Central memory CD8-positive, alpha-beta T cell (primary cell): ENCODE results near the gene OR7G3.

Source experiments
- ATAC-seq: fragments of 150-1000 bp; cut with Tn5 transposase; replicated peaks from 2 replicates; pipeline ENCODE4 v1.10.0; 2022; ENCODE audit warnings: mild to moderate bottlenecking, moderate FRiP score, moderate number of reproducible peaks; ENCODE audit not compliant: poor library complexity, severe bottlenecking; ENCODE audit errors: extremely low read depth
- DNase-seq, 2 donors: peaks; one replicate each; pipeline ENCODE4 v3.0.0; 2021; ENCODE audit warnings: low spot score in 2 of 2
- H3K27ac Mint-ChIP-seq: one replicate; pipeline ENCODE4 v1.8.0; 2022; ENCODE audit warnings: low read depth, mild to moderate bottlenecking, moderate library complexity, mixed read lengths
- H3K27me3 Mint-ChIP-seq: one replicate; pipeline ENCODE4 v1.8.0; 2022; ENCODE audit warnings: mixed read lengths
- H3K36me3 Mint-ChIP-seq: one replicate; pipeline ENCODE4 v1.8.0; 2022; ENCODE audit warnings: mild to moderate bottlenecking, moderate library complexity, mixed read lengths; ENCODE audit not compliant: insufficient read depth
- H3K4me1 Mint-ChIP-seq: one replicate; pipeline ENCODE4 v1.8.0; 2022; ENCODE audit warnings: mixed read lengths
- H3K4me3 Mint-ChIP-seq: one replicate; pipeline ENCODE4 v1.8.0; 2022; ENCODE audit warnings: mild to moderate bottlenecking, moderate library complexity, mixed read lengths
- H3K9me3 Mint-ChIP-seq: one replicate; pipeline ENCODE4 v1.8.0; 2022; ENCODE audit warnings: mixed read lengths

The OR7G3 gene

GRCh38 chr19:9126900-9127405 is at the start of gene OR7G3:
TSS of gene OR7G3 (minus strand) at chr19:9126950. CDS start at chr19:9126950, 0 bp downstream.
- no peak for ATAC-seq
- Mint-ChIP-seq H3K27ac (no peak within 1 kb of the TSS), H3K9me3 (no peaks in the 10 kb centered on the region), H3K36me3 (peaks cover 4% of the 10 kb centered on the region), H3K4me3 (no peak within 1 kb of the TSS), H3K27me3 (peaks cover 33% of the 10 kb centered on the region), H3K4me1 (no peaks in the 10 kb centered on the region)
- no peak for DNase-seq

DNA sequence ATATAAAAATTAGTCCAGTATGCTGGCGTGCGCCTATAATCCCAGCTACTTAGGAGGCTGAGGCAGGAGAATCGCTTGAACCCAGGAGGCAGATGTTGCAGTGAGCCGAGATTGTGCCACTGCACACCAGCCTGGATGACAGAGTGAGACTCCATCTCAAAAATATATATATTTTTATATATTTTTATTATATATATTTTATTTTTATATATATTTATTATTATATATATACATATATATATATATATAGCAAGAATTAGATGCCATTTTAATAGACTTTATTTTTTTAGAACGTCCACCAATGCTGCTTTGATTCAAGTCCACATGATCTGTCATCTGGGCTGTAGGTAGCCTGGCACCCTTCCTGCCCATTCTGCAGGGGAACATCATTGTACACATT is 48.6 kb upstream of the OR7G3 start:
- Mint-ChIP-seq H3K4me3 (no peak overlapping the region), H3K4me1 (no peaks in the 10 kb centered on the region), H3K27ac (no peak overlapping the region), H3K27me3 (peaks cover 25% of the 10 kb centered on the region), H3K9me3 (no peaks in the 10 kb centered on the region), H3K36me3 (peaks cover 2% of the 10 kb centered on the region)
- DNase-seq (no peak), ATAC-seq (no peak)

- DNase-seq, result no peak
- Mint-ChIP-seq H3K36me3 (no peaks in the 10 kb centered on the region), H3K27me3 (no peaks in the 10 kb centered on the region), H3K4me1 (no peaks in the 10 kb centered on the region), H3K4me3 (no peak overlapping the region), H3K27ac (no peak overlapping the region), H3K9me3 (no peaks in the 10 kb centered on the region)
- ATAC-seq, result no peak
Observed at GRCh38 chr19:9171393-9171991, 44.7 kb upstream of the OR7G3 start.

- Mint-ChIP-seq H3K36me3 (peaks cover 29% of the 10 kb centered on the region), H3K27ac (no peak overlapping the region), H3K27me3 (no peaks in the 10 kb centered on the region), H3K4me1 (no peaks in the 10 kb centered on the region), H3K9me3 (no peaks in the 10 kb centered on the region), H3K4me3 (no peak overlapping the region)
- ATAC-seq (no peak), DNase-seq (no peak)
Observed at GRCh38 chr19:9166846-9167245, 40.1 kb upstream of the OR7G3 start.

DNA sequence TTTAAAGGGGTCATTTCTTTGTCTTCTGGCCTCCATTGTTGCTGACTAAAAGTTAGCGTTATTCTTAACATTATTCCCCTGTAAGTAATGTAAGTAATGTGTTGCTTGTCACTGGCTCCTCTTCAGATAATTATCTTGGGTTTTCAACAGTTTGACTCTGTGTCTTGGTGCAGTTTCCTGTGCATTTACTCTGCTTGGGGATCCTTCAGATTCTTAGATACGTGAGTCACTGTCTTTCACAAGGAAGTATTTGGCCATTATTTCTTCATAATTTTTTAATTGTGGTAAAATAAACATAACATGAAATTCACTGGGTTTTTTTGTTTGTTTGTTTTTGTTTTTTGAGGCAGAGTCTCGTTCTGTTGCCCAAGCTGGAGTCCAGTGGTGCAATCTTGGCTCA is 38.5 kb upstream of the OR7G3 start:
- H3K27ac Mint-ChIP-seq, result no peak overlapping the region
- H3K4me3 Mint-ChIP-seq, result no peak overlapping the region
- DNase-seq, result no peak
- H3K27me3 Mint-ChIP-seq, result no peaks in the 10 kb centered on the region
- H3K4me1 Mint-ChIP-seq, result no peaks in the 10 kb centered on the region
- ATAC-seq, result no peak
- H3K9me3 Mint-ChIP-seq, result no peaks in the 10 kb centered on the region
- peaks cover 45% of the 10 kb centered on the region for H3K36me3 Mint-ChIP-seq

DNA sequence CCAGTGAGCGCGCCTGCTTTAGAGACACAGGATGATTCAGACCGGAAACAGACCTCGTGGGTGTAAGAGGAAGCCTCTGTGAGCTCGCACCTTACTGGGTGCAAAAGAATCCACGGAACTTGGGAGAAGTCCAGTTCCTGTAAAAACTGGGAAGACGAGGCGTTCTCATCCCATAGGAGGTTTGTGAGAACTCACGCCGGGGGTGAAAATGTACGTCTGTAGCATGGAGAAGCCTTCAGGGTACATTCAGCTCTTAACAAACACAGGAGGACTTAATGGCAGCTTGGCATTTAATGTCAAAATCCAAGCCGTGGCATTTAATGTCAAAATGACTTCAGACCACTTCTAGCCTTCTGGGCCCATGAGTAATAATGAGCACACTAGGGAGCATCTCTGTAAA is 34.7 kb upstream of the OR7G3 start:
- Mint-ChIP-seq H3K9me3 (no peaks in the 10 kb centered on the region), H3K4me1 (no peaks in the 10 kb centered on the region), H3K27ac (no peak overlapping the region), H3K4me3 (no peak overlapping the region), H3K36me3 (peaks cover 78% of the 10 kb centered on the region), H3K27me3 (no peaks in the 10 kb centered on the region)
- DNase-seq (no peak), ATAC-seq (no peak)

DNA sequence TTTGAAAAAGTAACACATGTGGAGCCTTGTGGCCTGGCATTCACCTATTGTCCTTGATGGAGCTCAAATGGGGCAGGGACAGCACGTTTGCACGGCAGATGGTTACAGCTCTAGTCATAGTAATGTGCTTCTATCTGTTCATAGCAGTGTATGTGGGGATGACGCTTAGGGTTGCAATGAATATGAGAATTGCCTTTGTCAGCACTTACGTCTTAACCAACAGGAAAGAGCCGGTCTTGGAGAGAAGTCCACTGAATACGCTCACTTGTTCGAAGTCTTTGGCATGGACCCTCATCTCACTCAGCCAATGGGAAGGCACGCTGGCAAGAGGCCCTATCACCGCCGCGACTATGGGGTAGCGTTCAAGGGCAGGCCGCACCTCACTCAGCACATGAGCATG is 33.1 kb upstream of the OR7G3 start:
- Mint-ChIP-seq H3K9me3 (no peaks in the 10 kb centered on the region), H3K36me3 (peaks cover 75% of the 10 kb centered on the region), H3K4me3 (no peak overlapping the region), H3K27me3 (no peaks in the 10 kb centered on the region), H3K27ac (no peak overlapping the region), H3K4me1 (peaks cover 8% of the 10 kb centered on the region)
- ATAC-seq, result no peak
- no peak for DNase-seq

GRCh38 chr19:9156304-9156703 is 29.6 kb upstream of the OR7G3 start:
- Mint-ChIP-seq H3K27me3 (no peaks in the 10 kb centered on the region), H3K27ac (no peak overlapping the region), H3K9me3 (no peaks in the 10 kb centered on the region), H3K4me1 (peaks cover 32% of the 10 kb centered on the region), H3K4me3 (no peak overlapping the region), H3K36me3 (peaks cover 50% of the 10 kb centered on the region)
- DNase-seq (no peak), ATAC-seq (no peak)

GRCh38 chr19:9155591-9155990 is 28.8 kb upstream of the OR7G3 start:
- Mint-ChIP-seq H3K4me1 (peaks cover 39% of the 10 kb centered on the region), H3K27me3 (no peaks in the 10 kb centered on the region), H3K36me3 (peaks cover 50% of the 10 kb centered on the region), H3K27ac (peak overlapping the region; percentile 69), H3K9me3 (no peaks in the 10 kb centered on the region), H3K4me3 (no peak overlapping the region)
- no peak for DNase-seq
- no peak for ATAC-seq

- no peaks in the 10 kb centered on the region for H3K9me3 Mint-ChIP-seq
- DNase-seq, result no peak
- no peaks in the 10 kb centered on the region for H3K27me3 Mint-ChIP-seq
- ATAC-seq, result peak; percentile 82
- H3K27ac Mint-ChIP-seq, result peak overlapping the region; percentile 83
- H3K36me3 Mint-ChIP-seq, result peaks cover 25% of the 10 kb centered on the region
- peaks cover 74% of the 10 kb centered on the region for H3K4me1 Mint-ChIP-seq
- no peak overlapping the region for H3K4me3 Mint-ChIP-seq
Observed at GRCh38 chr19:9151367-9151766, 24.6 kb upstream of the OR7G3 start.

- DNase-seq, result no peak
- peaks cover 22% of the 10 kb centered on the region for H3K36me3 Mint-ChIP-seq
- no peak for ATAC-seq
- H3K27ac Mint-ChIP-seq, result peak overlapping the region; percentile 83
- peaks cover 2% of the 10 kb centered on the region for H3K9me3 Mint-ChIP-seq
- no peaks in the 10 kb centered on the region for H3K27me3 Mint-ChIP-seq
- peaks cover 74% of the 10 kb centered on the region for H3K4me1 Mint-ChIP-seq
- peak overlapping the region; percentile 26 for H3K4me3 Mint-ChIP-seq
Observed at GRCh38 chr19:9150650-9151049, 23.9 kb upstream of the OR7G3 start.

DNA sequence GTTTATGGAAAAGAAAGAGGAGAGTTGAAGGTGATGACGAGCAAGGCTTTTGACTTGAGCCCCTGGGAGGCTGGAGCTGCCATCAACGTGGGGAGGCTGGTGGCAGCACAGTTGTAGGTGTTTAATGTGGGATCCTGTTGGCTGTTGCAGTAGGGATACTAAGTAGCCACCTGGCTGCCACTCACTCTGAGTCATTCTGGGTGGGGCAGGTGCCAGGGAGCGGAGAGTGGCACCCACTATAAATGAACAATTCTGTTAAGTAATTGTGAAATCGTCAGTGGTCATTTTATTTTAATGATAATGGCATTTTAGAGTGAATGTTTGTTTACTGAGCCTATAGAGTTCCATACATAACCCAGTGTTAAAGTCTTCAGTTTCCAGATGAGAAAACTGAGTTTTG is 23.2 kb upstream of the OR7G3 start:
- DNase-seq (no peak), ATAC-seq (no peak)
- Mint-ChIP-seq H3K27me3 (no peaks in the 10 kb centered on the region), H3K4me3 (peak overlapping the region; percentile 26), H3K36me3 (peaks cover 21% of the 10 kb centered on the region), H3K9me3 (peaks cover 5% of the 10 kb centered on the region), H3K4me1 (peaks cover 67% of the 10 kb centered on the region), H3K27ac (peak overlapping the region; percentile 39)

- ATAC-seq (no peak), DNase-seq (no peak)
- Mint-ChIP-seq H3K27ac (peak overlapping the region; percentile 39), H3K36me3 (peaks cover 24% of the 10 kb centered on the region), H3K27me3 (no peaks in the 10 kb centered on the region), H3K9me3 (peaks cover 13% of the 10 kb centered on the region), H3K4me3 (peak overlapping the region; percentile 26), H3K4me1 (peaks cover 68% of the 10 kb centered on the region)
Observed at GRCh38 chr19:9148697-9149096, 21.9 kb upstream of the OR7G3 start.
